Epithelial cell of esophagus (primary cell): ENCODE measurements around the gene CACNB1.

ENCODE experiments used
- DNase-seq: peaks from one replicate; pipeline ENCODE4 v3.0.0; 2010; ENCODE audit warnings: low read depth
- H3K4me3 ChIP-seq: 2 replicates; pipeline ENCODE4 v1.5.1; 2011; ENCODE audit warnings: mild to moderate bottlenecking, low read length, control low read depth
- CTCF ChIP-seq: IDR thresholded peaks from 2 replicates; pipeline ENCODE4 v1.5.1; 2011; ENCODE audit warnings: low read depth, mild to moderate bottlenecking, low read length, control low read depth, inconsistent platforms; ENCODE audit not compliant: insufficient read depth; ENCODE audit errors: missing control alignments

Gene CACNB1

GRCh38 chr17:39225308-39225958 is 28.0 kb upstream of the CACNB1 start, which contains the start of gene STAC2:
TSS of gene STAC2 (minus strand) at chr17:39225945. CDS start at chr17:39225502, 443 bp downstream.
- no peak for TF ChIP-seq CTCF
- H3K4me3 ChIP-seq: no peak within 1 kb of the TSS
- DNase-seq: no peak

- no peak for DNase-seq
- H3K4me3 ChIP-seq: no peak overlapping the region
- TF ChIP-seq CTCF: no peak
These were observed 27.4 kb upstream of the CACNB1 start for GRCh38 chr17:39224778-39225307.

DNA sequence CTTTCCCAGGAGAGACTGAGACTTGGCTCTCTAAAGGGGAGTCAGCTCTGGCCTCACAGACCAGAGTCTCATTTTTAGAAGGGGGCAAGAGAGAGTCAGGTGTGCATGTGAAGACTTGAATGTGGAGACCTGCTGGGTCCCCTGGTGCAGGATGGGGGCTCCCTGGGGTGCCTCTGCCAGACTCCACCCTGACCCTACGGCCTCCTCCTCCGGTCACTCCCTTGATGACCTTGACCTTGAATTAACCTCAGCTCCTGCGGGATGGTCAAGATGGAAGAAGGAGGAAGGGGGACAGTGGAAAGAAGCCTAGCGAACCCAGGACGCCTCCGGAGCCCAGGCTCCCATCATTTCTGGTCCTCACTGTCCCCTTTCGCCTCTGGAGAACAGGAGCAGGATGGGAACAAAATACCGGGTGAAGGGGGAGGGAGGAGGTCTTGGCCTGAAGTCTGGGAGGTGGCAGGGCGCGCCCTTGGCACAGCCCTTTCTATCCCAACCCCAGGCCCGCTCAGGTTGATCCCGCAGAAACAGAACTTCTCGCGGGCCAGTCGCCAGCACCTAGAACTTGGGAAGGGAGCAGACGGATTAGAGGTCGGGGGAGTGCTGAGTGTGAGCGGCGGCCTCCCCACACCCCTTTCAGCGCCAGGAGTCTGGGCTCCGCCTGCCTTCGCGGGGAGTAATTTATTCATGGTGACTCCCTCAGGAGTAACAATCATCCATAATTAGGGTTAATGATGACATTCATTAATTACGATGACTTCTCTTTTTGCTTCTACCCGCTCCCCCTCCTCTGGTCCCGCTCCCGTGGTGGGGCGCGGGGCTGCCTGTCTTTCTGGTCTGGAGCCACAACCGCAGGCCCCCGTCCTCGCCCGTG is 26.7 kb upstream of the CACNB1 start:
- TF ChIP-seq CTCF: no peak
- H3K4me3 ChIP-seq: no peak overlapping the region
- DNase-seq: no peak

GRCh38 chr17:39222866-39223834 is 25.7 kb upstream of the CACNB1 start:
- DNase-seq: no peak
- no peak overlapping the region for H3K4me3 ChIP-seq
- no peak for TF ChIP-seq CTCF

- no peak overlapping the region for H3K4me3 ChIP-seq
- no peak for TF ChIP-seq CTCF
- DNase-seq: no peak
These were observed 24.7 kb upstream of the CACNB1 start for GRCh38 chr17:39222151-39222550.

DNA sequence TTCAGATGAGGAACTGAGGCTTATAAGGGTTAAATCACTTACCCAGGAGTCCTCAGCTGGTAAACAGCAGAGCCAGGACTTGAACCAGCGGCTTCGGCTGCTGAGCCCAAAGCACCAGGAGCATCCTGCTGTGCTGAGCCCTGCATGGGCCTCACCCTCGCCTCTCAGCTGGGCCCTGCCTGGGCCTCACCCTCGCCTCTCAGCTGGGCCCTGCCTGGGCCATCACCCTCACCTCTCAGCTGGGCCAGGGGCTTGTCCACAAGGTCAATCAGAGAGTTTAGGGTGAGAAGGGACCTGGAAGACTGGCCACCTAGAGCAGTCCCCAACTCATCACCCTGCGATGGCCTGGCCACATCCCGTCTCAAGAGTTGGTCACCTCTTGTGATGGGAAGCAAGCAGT is 24.1 kb upstream of the CACNB1 start:
- no peak for DNase-seq
- no peak overlapping the region for H3K4me3 ChIP-seq
- TF ChIP-seq CTCF: no peak
